Measurements from ENCODE around the gene TSEN54.
A peak's percentile ranks its signal among the peaks of the same experiment; 100 is the strongest.
"Not testable (repeated sequence)": the region's sequence is repeated elsewhere in the genome, so short reads cannot be mapped to it uniquely, and the experiment has no call there.

Gene TSEN54

DNA sequence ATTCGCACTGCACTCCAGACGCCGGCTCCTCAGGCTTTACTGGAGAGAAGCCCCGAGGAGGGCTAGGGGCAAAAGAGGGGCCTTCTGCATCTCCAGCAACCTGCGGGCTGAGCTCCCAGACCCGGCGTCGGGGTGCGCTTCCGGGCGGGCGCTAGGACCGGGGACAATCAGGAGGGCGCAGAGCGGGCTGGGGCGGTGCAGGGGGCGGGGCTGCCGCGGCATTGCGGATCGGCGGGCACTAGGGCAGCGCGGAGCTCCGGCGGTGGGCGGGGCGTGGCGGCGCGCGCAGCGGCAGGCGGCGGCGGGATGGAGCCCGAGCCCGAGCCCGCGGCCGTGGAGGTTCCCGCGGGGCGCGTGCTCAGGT is at the start of gene TSEN54:
Gene TSEN54 (plus strand): TSS at position 274 of the 364 bp plus-strand sequence. CDS start 33 bp downstream, at position 307.
- peak; percentile 89 for DNase-seq

DNA sequence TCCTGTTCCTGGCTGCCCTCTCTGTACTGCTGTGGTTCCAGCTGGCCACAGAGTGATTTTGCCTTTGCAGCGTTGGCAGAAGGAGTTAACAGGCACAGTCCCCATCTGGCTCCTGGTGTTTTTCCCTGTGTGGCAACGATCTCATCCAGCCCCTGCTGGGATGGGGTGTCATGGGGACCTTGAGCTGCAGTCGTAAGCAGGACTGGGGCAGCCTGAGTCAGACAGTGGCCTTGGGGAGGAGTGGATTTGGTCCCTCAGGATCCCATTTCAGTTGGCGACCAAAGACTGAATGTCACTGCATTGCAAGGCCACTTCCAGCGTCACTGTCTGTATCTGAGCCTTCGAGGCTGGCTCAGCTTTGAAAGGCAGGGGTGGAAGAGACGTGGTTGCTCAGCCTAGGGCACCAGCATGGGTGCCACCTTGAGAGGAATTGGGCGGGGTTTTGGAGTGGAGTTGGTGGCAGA is 48.0 kb upstream of the TSEN54 start:
- DNase-seq = no peak

DNA sequence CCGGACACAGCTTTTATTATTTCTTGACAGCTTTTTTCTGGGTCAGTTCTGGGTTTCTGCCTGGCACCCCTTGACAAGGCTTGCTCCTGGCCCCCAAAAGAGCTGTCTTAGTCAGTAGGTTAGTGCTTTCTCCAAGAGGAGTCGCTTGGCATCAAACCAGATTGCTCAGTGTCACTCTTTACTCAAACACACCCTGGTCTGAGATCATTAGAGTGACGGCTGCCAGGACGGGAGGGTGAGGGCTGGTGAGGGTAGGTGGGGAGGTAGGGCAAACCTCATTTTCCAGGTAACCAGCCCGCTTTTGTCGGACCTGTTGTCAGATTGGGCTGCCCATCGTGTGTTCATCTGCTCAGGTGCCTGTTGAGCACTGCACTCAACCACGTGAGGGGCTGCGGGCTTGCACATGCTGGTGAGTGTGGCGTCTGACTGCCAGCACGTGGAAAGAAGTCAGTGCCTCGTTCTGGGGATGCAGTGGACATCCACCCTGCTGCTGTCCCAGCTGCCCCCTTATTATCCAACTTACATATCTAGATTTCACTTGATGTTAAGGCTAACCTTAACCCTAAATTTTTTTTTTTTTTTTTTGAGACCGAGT is 47.5 kb upstream of the TSEN54 start:
- no peak for DNase-seq

DNA sequence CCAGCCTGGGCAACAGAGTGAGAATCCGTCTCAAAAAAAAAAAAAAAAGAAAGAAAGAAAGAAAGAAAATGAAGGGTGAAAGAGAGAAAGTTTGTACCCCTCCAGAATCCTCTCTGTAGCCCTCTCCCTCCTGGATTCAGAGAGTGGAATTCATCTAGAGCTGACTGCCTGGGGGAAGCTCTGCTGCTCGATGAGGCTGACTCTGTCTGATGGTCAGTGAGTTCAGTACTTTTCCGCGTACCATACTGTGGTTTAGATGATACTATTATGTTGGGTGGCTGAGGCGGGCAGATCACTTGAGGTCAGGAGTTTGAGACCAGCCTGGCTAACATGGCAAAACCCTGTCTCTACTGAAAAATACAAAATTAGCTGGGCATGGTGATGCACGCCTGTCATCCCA is 45.1 kb upstream of the TSEN54 start:
- no peak for DNase-seq

DNA sequence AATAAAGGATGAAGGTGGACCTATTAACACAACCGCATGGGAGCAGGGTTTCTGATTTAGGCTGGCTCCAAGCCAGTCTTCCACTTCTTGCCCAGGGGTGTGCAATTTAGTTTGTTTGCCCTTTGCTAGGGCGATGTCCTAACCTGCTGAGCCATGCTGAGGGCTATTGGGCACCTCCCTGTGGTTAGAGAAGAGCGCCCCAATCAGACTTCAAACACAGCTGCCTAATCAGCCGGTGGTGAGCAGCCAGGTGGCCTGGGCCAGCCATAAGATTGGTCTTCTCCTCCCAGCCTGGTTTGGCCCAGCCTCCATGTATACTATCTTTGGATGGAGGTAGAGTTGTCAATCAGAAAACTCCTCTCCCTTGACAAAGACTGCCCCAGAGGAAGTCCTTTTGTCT is 44.2 kb upstream of the TSEN54 start:
- no peak for DNase-seq

DNA sequence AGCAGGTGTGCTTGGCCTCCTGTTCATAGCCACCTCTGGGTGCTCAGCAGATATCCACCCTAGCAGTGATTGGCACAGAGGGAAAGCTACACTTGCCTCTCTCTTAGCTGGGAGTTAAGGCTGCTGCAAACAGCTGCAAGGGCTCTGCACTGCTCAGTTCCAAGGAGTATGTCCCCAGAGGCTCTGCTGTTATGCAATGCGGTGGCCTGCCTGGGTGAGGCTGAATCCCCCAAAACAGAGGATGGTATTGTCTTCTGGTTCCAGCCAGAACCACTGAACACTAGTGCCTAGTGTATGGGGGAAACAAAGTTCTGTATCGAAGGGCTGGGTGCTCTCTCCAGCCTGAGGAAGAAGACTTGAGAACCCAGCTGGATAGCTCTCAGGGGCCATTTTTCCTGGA is 43.1 kb upstream of the TSEN54 start:
- no peak for DNase-seq

DNA sequence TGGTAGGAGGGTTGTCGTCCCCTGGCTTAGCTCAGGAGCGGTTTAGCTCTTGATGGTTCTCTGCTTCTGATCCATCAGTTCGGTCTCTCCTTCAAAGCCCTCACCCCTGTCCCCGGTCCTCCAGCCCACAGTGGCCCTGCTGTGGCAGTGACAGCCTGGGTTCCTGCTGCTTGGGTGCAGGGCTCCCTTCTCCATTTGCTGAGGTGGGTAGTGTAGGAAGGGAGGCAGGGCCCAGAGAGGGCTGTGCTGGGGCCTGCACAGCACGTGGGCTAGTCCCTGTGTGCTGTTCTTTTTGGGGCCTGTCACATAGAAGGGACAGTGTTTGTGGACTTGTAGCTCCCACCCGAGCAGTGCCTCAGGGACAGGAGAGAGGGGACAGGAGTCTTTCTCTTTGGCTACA is 41.6 kb upstream of the TSEN54 start:
- no peak for DNase-seq

DNA sequence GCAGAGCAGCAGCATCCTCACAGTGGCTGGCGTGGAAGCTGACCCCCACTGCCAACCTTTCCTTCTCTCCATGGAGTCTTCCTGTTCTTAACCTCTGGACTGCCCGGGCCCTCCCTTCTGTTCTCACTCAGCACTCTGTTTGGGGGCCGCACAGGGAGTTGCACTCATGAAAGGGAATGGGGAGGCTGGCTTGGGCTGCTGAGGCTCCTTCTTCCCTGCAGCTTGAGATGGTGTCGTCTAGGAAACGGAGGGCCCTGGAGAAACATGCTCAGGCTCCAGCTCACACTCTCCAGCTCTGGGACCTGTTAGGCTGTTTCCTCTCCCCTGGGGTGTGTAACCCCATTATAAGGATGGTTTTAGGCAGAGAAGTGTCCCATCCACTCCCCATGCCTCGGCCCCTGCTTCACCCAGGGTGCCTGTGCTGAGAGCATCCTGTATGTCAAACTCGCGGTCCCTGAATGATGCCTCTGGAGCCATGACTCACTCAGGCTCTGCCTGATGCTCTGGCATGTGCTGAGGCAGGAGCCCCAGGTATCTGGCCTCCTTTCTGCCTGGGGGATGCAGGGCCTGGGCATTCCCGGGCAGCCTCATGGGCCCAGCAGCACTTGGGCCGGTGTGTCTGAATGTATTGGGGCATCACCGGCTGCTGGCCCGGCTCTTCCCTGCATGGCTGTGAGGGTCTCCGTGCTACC is 41.0 kb upstream of the TSEN54 start:
- no peak for DNase-seq

DNA sequence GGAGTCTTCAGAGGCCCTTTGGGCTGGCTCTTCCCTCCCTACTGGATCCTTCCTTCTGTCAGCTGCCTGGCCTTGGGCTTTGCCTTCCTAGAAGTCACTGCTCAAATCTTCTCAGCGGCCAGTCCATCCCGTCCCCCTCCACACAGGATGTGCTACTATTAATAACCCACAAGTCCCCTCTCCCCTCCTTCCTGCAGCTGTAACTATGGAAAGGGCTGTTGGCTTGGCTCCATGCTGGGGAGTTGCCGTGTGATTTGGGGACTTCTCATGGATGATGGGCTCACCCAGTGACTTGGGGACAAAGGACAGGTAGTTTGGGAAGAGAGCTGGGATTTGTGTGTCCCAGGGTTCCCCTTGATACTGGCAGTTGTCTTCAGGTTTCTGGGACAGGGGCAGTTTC is 40.5 kb upstream of the TSEN54 start:
- DNase-seq = no peak

DNA sequence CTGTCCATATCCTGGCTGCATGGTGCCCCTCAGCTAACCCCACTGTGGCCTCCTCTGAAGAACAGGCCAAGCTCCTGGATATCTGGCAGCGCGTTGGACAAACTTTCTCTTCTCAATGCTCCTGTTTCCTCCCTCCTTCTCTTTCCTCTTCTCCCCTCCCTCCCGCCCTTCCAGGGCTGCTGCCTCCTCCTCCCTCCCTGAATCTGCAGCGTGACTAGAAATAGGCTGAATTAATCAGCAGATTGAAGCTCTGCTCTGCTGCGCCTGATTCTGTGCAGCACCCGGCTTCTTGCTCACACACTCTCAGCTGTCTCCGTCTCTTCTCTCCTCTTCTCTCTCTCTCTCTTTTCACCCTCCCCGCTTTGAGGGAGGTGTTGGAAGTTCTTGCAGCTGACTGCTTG is 40.1 kb upstream of the TSEN54 start:
- peak; percentile 31 for DNase-seq

DNA sequence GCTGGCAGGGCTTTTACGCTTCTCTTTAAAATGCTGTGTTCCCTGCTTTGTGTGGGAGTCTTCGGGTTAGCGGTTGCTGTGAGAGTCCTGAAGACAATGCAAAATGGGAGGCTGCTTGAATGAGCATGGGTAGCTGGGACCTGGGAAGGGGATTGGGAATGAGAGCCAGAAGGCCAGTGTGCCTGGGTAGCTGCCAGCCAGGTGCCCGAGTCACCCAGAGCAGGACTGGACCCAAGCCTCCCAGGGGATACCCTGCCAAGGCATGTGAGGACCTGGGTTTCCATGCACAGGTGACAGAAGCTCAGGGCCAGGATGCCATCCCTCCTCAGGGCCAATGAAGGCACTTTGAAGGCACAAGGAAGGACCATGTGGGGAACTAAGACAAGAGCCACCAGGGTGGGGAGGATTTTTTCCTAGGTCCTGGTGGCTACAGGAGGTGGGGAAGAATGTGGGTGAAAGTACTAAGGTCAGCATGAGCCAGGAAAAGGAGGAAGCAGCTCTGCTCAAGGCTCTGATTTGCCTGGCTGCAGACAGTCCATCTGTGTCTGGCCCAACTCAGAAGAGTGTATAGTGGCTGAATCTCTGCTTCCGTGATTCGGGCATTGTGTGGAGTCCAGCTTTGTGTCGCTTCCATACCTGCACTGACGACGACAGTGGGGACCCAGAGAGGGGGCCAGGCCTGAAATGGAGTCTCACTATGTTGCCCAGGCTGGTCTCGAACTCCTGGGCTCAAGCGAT is 39.4 kb upstream of the TSEN54 start:
- no peak for DNase-seq

DNA sequence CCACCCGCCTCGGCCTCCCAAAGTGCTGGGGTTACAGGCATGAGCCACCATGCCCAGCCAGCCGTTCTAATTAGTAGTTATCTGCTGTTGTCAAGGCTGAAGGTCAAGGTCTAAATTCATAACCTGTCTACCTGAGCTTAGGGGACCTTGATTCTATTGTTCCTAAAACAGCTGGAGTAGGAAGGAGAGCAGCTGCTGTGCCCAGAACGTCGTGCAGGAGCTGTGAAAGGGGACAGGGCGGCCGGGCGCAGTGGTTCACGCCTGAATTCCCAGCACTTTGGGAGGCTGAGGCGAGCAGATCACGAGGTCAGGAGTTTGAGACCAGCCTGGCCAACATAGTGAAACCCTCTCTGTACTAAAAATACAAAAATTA is 38.9 kb upstream of the TSEN54 start:
- not testable (repeated sequence) for DNase-seq

DNA sequence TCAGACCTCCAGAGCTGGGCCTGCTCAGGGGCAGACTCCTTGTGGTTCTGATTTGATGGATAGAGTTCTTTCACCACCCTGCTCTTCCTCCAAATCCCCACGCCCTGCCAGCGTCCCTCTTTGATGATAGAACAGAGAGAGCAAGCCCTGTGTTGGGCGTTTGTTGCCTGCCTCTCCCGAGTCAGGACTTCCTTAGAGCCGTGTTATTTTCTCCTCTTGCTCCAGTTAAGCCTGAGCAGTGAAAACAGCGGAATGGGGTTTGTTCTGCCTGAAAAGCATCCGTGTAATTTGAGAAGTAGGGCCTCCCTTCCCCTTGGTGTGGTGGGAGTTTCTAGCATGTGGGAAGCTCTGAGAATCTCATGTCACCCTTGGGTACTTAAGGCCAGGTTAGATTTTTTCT is 37.8 kb upstream of the TSEN54 start:
- no peak for DNase-seq

DNA sequence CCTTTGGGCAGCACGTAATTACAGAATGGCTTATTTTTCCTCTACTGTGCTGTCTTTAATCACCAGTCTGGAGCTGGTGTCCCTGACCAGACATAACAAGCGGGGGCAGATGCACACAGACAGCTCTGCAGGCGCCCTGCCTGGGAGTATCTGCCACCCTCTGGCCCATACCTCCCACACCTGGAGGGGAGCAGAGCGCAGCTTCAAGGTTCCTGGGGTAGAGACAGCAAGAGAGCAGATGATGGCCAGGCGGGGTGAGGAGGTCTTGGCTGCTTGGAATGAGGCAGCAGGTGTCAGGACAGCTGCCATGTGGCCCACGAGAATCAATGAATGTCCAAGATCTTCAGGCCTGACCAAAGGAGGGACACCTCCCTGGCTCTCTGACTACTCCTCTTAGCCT is 36.0 kb upstream of the TSEN54 start:
- peak; percentile 39 for DNase-seq

DNA sequence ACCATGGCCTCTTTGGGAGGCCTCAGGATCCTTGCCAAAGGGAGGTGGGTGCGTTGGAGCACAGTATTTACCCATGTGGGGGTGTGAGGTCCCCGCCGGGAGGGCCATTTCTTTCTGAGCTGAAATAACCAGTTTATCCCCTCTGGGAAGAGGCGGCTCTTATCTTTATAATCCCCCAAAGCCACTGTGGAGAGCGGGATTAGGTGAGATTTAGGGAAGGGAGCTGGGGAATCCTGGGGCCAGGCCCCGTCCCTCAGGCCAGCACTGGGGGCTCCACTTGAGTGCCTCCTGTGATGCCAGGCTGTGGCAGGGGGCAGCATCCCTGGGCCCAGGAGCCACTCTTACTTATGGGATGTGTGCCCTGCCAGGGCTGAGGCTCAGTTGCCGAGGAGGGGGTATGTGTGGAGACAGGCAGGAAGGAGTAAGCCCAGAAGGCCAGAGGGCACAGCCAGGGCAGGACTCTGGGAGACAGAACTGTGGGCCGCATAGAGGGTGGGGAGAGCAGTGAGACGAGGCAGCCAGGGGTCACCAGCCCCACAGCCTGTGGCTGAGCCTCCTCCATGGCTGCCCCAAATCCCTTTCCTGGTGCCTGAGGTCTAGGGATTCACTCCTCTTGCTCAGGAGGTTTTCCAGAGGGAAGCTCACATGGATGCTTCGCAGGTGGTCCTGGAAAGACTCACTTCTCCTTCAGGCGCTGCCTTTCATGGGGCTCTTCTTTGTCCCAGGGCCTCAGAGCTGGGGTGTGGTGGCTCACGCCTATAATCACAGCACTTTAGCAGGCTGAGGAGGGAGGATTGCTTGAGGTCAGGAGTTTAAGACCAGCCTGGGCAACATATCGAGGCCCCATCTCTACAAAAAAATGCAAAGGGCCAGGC is 34.9 kb upstream of the TSEN54 start:
- no peak for DNase-seq

DNA sequence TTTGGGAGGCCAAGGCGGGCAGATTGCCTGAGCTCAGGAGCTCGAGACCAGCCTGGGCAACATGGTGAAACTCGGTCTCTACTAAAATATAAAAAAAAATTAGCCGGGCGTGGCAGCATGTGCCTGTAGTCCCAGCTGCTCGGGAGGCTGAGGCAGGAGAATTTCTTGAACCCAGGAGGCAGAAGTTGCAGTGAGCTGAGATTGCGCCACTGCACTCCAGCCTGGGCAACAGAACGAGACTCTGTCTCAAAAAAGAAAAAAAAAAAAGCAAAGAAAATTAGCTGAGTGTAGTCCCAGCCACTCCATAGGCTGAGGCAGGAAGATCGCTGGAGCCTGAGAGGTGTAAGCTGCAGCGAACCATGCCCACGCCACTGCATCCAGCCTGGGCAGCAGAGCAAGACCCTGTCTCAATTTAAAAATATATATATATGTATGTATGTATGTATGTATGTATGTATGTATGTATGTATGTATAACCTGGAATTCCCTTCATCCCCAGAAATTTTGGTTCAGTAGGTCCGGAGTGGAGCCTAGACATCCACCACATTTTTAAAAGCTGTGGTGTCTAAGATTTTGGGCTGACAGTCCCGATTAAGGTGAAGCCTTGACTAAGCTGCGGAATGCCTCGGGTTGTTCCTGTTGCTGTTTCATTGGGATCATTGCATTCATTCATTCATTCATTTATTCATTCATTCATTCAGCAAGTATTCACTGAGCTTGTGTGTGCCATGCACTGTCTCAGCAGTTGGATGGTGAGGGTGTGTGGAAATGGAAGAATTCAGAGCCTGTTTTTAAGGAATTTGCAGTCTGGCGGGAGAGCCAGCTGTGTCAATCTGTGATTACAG is 34.0 kb upstream of the TSEN54 start:
- DNase-seq = no peak

DNA sequence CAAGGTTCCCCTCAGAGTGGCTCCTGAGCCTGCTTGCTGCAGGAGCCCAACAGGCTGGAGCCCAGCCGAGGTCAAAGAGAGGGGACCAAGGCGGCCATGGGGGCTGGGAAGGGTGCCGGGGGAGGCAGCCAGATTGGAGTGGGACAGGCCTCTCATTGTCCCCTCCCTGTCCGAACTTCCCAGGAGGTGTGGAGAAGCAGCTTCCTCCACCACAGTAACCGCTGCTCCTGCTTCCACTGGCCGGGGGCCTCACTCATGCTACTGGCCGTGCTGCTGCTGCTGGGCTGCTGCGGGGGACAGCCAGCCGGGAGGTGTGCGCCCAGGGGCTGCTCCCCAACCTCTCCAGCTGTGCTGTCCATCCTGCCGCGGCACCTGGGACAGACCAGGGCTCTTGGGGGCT is 30.6 kb upstream of the TSEN54 start:
- no peak for DNase-seq

DNA sequence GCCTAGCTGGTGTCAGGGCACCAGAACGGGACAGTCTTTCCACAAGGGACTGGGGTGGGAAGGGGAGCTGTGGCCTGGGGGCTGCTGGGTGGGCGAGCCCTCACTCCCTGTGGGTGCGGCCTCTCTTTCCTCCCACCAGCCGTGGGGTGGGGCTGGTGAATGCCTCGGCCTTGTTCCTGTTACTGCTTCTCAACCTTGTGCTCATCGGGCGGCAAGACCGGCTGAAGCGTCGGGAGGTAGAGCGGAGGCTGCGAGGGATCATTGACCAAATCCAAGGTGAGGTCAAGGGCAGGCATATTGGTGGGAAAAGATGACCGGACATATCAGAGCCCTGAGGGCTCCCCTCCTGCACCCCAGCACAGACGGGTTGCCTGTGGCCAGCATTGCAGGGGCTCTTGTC is 30.2 kb upstream of the TSEN54 start:
- DNase-seq = no peak

DNA sequence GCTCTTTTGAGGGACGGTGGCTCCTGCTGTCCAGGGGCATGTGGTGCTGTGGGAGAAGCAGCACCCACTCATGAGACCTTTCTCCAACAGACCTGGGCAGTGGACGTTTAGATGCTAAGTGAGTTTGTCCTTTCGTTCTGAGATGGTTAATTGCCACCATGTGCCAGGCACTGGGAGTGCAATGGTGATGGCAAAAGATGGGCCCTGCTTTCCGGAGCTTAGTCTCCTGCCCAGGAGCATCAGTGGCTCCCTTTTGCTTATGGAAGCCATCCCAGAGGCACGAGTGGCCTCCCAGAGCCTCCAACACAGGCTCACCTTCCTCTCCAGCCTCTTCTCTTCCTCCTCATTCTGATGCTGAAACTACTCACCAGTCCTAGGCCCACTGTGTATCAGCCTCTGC is 29.4 kb upstream of the TSEN54 start:
- no peak for DNase-seq

DNA sequence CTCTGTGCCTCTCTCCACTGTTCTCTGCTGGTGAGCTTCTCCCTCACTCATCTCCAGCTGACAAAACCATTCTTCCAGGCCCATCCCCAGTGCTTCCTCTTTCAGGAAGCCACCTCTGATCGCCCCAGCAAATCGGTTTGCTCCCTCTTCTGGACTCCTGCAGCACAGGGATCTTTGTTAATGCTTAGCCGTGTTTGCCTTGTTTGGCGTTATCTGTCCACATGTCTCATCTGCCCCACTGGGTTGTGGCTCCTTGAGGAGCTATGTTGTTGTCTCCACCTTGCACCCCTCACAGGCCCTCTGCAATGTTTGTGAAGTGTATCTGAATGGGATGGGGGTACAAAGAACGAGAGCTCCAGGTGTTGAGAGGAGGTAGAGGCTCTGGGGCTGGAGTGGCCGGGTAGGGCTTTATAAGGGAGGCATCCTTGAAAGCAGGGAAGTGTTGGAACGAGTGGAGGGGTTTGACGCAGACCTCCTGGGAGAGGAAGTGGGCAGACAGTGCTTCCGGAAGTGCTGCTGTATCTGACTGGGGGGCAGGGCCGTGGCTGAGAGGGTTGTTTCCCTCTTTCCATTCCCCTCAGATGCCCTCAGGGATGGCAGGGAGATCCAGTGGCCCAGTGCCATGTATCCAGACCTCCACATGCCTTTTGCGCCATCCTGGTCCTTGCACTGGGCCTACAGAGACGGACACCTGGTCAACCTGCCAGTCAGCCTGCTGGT is 28.8 kb upstream of the TSEN54 start:
- DNase-seq = no peak

DNA sequence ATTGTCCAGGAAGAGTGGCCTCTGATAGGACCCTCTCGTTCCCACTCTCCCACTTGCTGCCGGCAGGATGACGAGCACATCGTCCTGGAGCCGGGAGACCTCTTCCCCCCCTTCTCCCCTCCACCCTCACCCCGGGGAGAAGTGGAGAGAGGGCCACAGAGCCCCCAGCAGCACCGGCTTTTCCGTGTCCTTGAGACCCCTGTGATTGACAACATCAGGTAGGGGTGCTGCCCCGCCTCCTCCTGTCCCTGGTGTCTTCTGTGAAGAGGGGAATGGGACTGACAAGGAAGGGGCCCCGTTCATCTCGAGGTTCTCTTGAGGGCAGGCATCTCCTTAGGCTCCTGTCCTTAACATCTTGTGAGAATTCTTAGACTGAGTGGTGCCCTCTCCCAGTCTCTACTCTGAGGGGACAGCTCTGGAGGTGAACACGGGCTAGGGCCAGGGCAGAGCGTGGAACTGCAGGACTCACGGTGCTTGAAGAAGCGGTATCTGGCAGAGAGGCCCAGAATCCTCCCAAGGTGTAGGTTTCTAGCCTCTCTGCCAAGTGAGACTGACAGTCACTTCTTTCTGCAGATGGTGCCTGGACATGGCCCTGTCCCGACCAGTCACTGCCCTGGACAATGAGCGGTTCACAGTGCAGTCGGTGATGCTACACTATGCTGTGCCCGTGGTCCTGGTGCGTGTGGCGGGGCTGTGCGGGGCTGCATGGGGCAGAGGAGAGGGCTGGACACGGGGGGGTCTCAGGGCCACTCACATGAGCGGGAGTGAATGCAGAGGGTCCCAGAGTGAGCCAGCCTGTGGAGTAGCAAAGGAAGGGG is 27.4 kb upstream of the TSEN54 start:
- no peak for DNase-seq

Measured in NCI-H2227 treated with DMSO at 0.1 percent for 48 hours (cell line).